H1 (cell line): ENCODE data around the gene PRPF6. TPM values are rescaled to one million over a fixed set of nuclear protein-coding genes. Genes with fewer than 3 reads are reported as not detected.

Source experiments
- CTCF ChIA-PET: fragments of 300-600 bp; sonication (Branson Sonifier 250); formaldehyde crosslinking; loops from one replicate; lab custom pipeline; 2021; ENCODE audit not compliant: partially characterized antibody; lab: Charles Lee
- POLR2A ChIA-PET: fragments of 300-600 bp; sonication (Branson Sonifier 250); formaldehyde crosslinking; loops from one replicate; lab custom pipeline; 2021; ENCODE audit warnings: inconsistent platforms; ENCODE audit not compliant: partially characterized antibody; lab: Charles Lee
- DNase-seq, 2 experiments: peaks; one replicate each; pipeline versions ENCODE4 v3.0.0 to v3.0.0-alpha.2; 2010 to 2022; ENCODE audit warnings: low spot score in 2 of 2, low read depth in 1 of 2, mixed read lengths in 1 of 2
- FAIRE-seq: peaks from 2 replicates; lab custom pipeline; 2011; peaks lifted over from hg19 to GRCh38; lab: Jason Lieb, UNC
- H2AFZ ChIP-seq: 2 replicates; pipeline ENCODE4 v1.8.1; 2012; ENCODE audit warnings: low read length, inconsistent platforms
- H2AK5ac ChIP-seq: 2 replicates; pipeline ENCODE4 v1.6.1; 2013; ENCODE audit warnings: low read depth, low read length
- H2BK120ac ChIP-seq: replicated peaks from 2 replicates; pipeline ENCODE3; 2013; ENCODE audit warnings: low read depth, low read length, inconsistent platforms
- H2BK12ac ChIP-seq: 2 replicates; pipeline ENCODE4 v1.6.1; 2013; ENCODE audit warnings: low read depth, low read length
- H2BK15ac ChIP-seq: 2 replicates; pipeline ENCODE4 v1.6.1; 2013; ENCODE audit warnings: low read length
- H2BK20ac ChIP-seq: 2 replicates; pipeline ENCODE4 v1.6.1; 2013; ENCODE audit warnings: low read length
- H2BK5ac ChIP-seq: 2 replicates; pipeline ENCODE4 v1.6.1; 2013; ENCODE audit warnings: low read depth, low read length
- H3K14ac ChIP-seq: 2 replicates; pipeline ENCODE4 v1.6.1; 2013; ENCODE audit warnings: inconsistent platforms; ENCODE audit not compliant: insufficient read length
- H3K18ac ChIP-seq: 2 replicates; pipeline ENCODE4 v1.6.1; 2013; ENCODE audit warnings: low read length; ENCODE audit errors: extremely low read depth
- H3K23ac ChIP-seq: 2 replicates; pipeline ENCODE4 v1.6.1; 2013; ENCODE audit warnings: inconsistent platforms; ENCODE audit not compliant: insufficient read length
- H3K23me2 ChIP-seq: 2 replicates; pipeline ENCODE4 v1.6.1; 2013; ENCODE audit warnings: low read depth, low read length
- H3K27ac ChIP-seq: 2 replicates; pipeline ENCODE4 v1.6.1; 2011; ENCODE audit warnings: low read depth, low read length, inconsistent platforms
- H3K27me3 ChIP-seq, 4 experiments: replicated peaks in 1 of 4; 1 replicate in 1 of 4; 2 replicates in 3 of 4; pipeline versions ENCODE4 v1.6.1 to v1.8.1; 2011 to 2013; ENCODE audit warnings: low read length in 3 of 4, mild to moderate bottlenecking in 3 of 4, inconsistent platforms in 2 of 4, mixed read lengths in 2 of 4, moderate library complexity in 1 of 4; ENCODE audit not compliant: control insufficient read depth in 3 of 4, insufficient read depth in 3 of 4; ENCODE audit errors: extremely low read depth in 1 of 4
- H3K36me3 ChIP-seq, 4 experiments: 2 replicates each; pipeline versions ENCODE4 v1.6.1 to v1.8.1; 2011 to 2013; ENCODE audit warnings: mild to moderate bottlenecking in 4 of 4, low read length in 3 of 4, moderate library complexity in 2 of 4, control low read depth in 1 of 4, inconsistent platforms in 1 of 4; ENCODE audit not compliant: insufficient read depth in 4 of 4, control insufficient read depth in 2 of 4
- H3K4ac ChIP-seq: replicated peaks from 2 replicates; pipeline ENCODE3; 2013; ENCODE audit warnings: low read length, low read depth, mixed read lengths, inconsistent platforms; ENCODE audit not compliant: insufficient read length
- H3K4me1 ChIP-seq, 4 experiments: replicated peaks in 1 of 4; 1 replicate in 1 of 4; 2 replicates in 3 of 4; pipeline versions ENCODE4 v1.6.1 to v1.8.1; 2011 to 2013; ENCODE audit warnings: low read length in 3 of 4, inconsistent platforms in 2 of 4, mixed read lengths in 1 of 4; ENCODE audit not compliant: insufficient read depth in 4 of 4, control insufficient read depth in 3 of 4
- H3K4me2 ChIP-seq, 2 experiments: 2 replicates each; pipeline versions ENCODE4 v1.6.1 to v1.8.1; 2011 to 2013; ENCODE audit warnings: low read depth in 2 of 2, low read length in 2 of 2, control low read depth in 1 of 2, inconsistent platforms in 1 of 2, mild to moderate bottlenecking in 1 of 2; ENCODE audit not compliant: insufficient read depth in 1 of 2
- H3K4me3 ChIP-seq, 4 experiments: fragments of 200-600, 300-600 bp in 1 of 4; sonication (generic), shearing (Covaris generic), sonication (Bioruptor Twin) in 1 of 4; 2 replicates each; pipeline versions ENCODE4 v1.5.1 to v1.8.1; 2011 to 2016; ENCODE audit warnings: low read length in 4 of 4, low read depth in 3 of 4, control low read depth in 2 of 4, inconsistent platforms in 2 of 4, mild to moderate bottlenecking in 2 of 4, mixed read lengths in 1 of 4, moderate library complexity in 1 of 4; ENCODE audit not compliant: insufficient read depth in 2 of 4; ENCODE audit errors: extremely low read depth in 1 of 4
- H3K56ac ChIP-seq: replicated peaks from 2 replicates; pipeline ENCODE3; 2013; ENCODE audit warnings: low read depth, mild to moderate bottlenecking, mixed read lengths, low read length, inconsistent platforms; ENCODE audit not compliant: insufficient read length
- H3K79me1 ChIP-seq: 2 replicates; pipeline ENCODE4 v1.6.1; 2013; ENCODE audit warnings: low read depth, low read length, control low read depth
- H3K79me2 ChIP-seq, 2 experiments: 2 replicates each; pipeline versions ENCODE4 v1.6.1 to v1.8.1; 2012 to 2013; ENCODE audit warnings: low read length in 2 of 2, mild to moderate bottlenecking in 2 of 2, inconsistent platforms in 1 of 2; ENCODE audit not compliant: insufficient read depth in 2 of 2, control insufficient read depth in 1 of 2
- H3K9ac ChIP-seq, 4 experiments: replicated peaks in 1 of 4; 1 replicate in 1 of 4; 2 replicates in 3 of 4; pipeline versions ENCODE4 v1.6.1 to v1.8.1; 2011 to 2013; ENCODE audit warnings: low read depth in 3 of 4, low read length in 3 of 4, control low read depth in 2 of 4, mild to moderate bottlenecking in 2 of 4, moderate library complexity in 2 of 4, inconsistent platforms in 1 of 4; ENCODE audit errors: extremely low read depth in 1 of 4
- H3K9me3 ChIP-seq, 2 experiments: 2 replicates each; pipeline versions ENCODE4 v1.6.1 to v1.8.1; 2012 to 2013; ENCODE audit warnings: mild to moderate bottlenecking in 2 of 2, moderate library complexity in 2 of 2, control low read depth in 1 of 2, inconsistent platforms in 1 of 2, low read depth in 1 of 2, low read length in 1 of 2, mixed read lengths in 1 of 2; ENCODE audit not compliant: insufficient read depth in 2 of 2
- H4K20me1 ChIP-seq, 2 experiments: replicated peaks in 1 of 2; 2 replicates each; pipeline versions ENCODE3 to v1.8.1; 2011 to 2013; ENCODE audit warnings: inconsistent platforms in 2 of 2, low read length in 2 of 2, mild to moderate bottlenecking in 1 of 2; ENCODE audit not compliant: insufficient read depth in 2 of 2, control insufficient read depth in 1 of 2
- H4K5ac ChIP-seq: 2 replicates; pipeline ENCODE4 v1.6.1; 2013; ENCODE audit warnings: low read length, low read depth, mixed read lengths, inconsistent platforms; ENCODE audit not compliant: insufficient read length
- H4K8ac ChIP-seq: 2 replicates; pipeline ENCODE4 v1.8.0; 2013; ENCODE audit warnings: mild to moderate bottlenecking, moderate library complexity, low read length, inconsistent platforms; ENCODE audit not compliant: insufficient read depth; ENCODE audit errors: extremely low read depth
- H4K91ac ChIP-seq: replicated peaks from 2 replicates; pipeline ENCODE3; 2013; ENCODE audit warnings: low read length, mixed read lengths, inconsistent platforms; ENCODE audit not compliant: insufficient read length
- ATF2 ChIP-seq: IDR thresholded peaks from 2 replicates; pipeline ENCODE4 v1.6.1; 2012; ENCODE audit warnings: low read length, inconsistent platforms
- BACH1 ChIP-seq: IDR thresholded peaks from 2 replicates; pipeline ENCODE4 v1.6.1; 2012; ENCODE audit warnings: low read length, improper control_type of control experiment
- BRCA1 ChIP-seq: IDR thresholded peaks from 2 replicates; pipeline ENCODE4 v1.6.1; 2012; ENCODE audit warnings: low read depth, low read length, improper control_type of control experiment
- CTBP2 ChIP-seq: IDR thresholded peaks from 2 replicates; pipeline ENCODE4 v1.7.0; 2011; ENCODE audit warnings: borderline replicate concordance, mild to moderate bottlenecking, moderate library complexity, mixed read lengths, low read length; ENCODE audit not compliant: insufficient read depth, insufficient read length
- GTF2F1 ChIP-seq: IDR thresholded peaks from 2 replicates; pipeline ENCODE4 v1.6.1; 2012; ENCODE audit warnings: low read depth, low read length, improper control_type of control experiment, borderline replicate concordance
- HDAC2 ChIP-seq, 2 experiments: fragments of 300-600 bp in 1 of 2; sonication (generic) in 1 of 2; IDR thresholded peaks; 2 replicates each; pipeline ENCODE4 v1.6.1; 2011 to 2012; ENCODE audit warnings: low read depth in 2 of 2, low read length in 2 of 2, mild to moderate bottlenecking in 2 of 2, moderate library complexity in 2 of 2, borderline replicate concordance in 1 of 2, inconsistent platforms in 1 of 2
- POU5F1 ChIP-seq: IDR thresholded peaks from 2 replicates; pipeline ENCODE4 v1.6.1; 2011; ENCODE audit warnings: low read depth, mild to moderate bottlenecking, low read length, moderate library complexity
- RFX5 ChIP-seq: IDR thresholded peaks from 2 replicates; pipeline ENCODE4 v1.6.1; 2011; ENCODE audit warnings: low read depth, low read length, improper control_type of control experiment, borderline replicate concordance
- RNF2 ChIP-seq: fragments of 200-900, 300-1000 bp; sonication (generic); IDR thresholded peaks from 2 replicates; pipeline ENCODE4 v1.7.1; 2016; ENCODE audit warnings: borderline replicate concordance, low read depth, mild to moderate bottlenecking, antibody characterized with exemption, low read length; ENCODE audit not compliant: poor library complexity, severe bottlenecking; ENCODE audit errors: missing control alignments
- SP2 ChIP-seq: IDR thresholded peaks from 2 replicates; pipeline ENCODE4 v1.6.1; 2012; ENCODE audit warnings: mild to moderate bottlenecking, low read length, inconsistent platforms
- ZNF274 ChIP-seq: IDR thresholded peaks from 2 replicates; pipeline ENCODE4 v1.7.0; 2012; ENCODE audit warnings: low read length, borderline replicate concordance; ENCODE audit errors: extremely low read depth
- WGBS, 2 experiments: shearing (Covaris generic) in 1 of 2; methylation state at CpG; one replicate each; pipeline versions ENCODE4 v1.1.6 to v1.1.7; 2013 to 2015; ENCODE audit warnings: low lambda C conversion rate in 2 of 2, mixed read lengths in 2 of 2, inconsistent platforms in 1 of 2, low coverage in 1 of 2, missing lambda C conversion rate in 1 of 2; ENCODE audit not compliant: insufficient replicate concordance in 2 of 2, insufficient coverage in 1 of 2, insufficient read length in 1 of 2; ENCODE audit errors: extremely low coverage in 1 of 2, missing lambda C conversion rate in 1 of 2; 5-methylcytosine and 5-hydroxymethylcytosine counted together
- polyA plus RNA-seq, 7 experiments: library from polyadenylated mRNA; depleted of rRNA in 3 of 7; stranded (reverse) in 5 of 7; unstranded in 2 of 7; fragments of >200 nt in 5 of 7; fragments of 200-250 nt in 2 of 7; gene quantifications; 1 replicate in 5 of 7; 2 replicates in 1 of 7; 4 replicates in 1 of 7; pipeline versions ENCODE4 v1.2.1 to v1.2.3, GENCODE V29; 2011 to 2013; ENCODE audit warnings: missing spikeins in 2 of 7, mixed read lengths in 2 of 7
- total RNA-seq: library from RNA; stranded (reverse); fragmentation: NEBNext Ultra II Directional; extraction: Animal tissue kit (Norgen Biotek cat#: 25700); gene quantifications from 2 replicates; pipeline ENCODE4 v1.2.1, GENCODE V29; 2021

Gene PRPF6
- total and polyA plus RNA-seq, 2 of the 8 experiments (the other 6 are each of a cell fraction or from before 2014, with no cell fraction given), result 27.9 to 76.9 TPM

- peaks cover 11% of the 10 kb centered on the region; the same call in 1 of the 2 replicates for H3K23me2 ChIP-seq
- H3K27me3 ChIP-seq, result peaks cover 1 to 20% (median 15%) of the 10 kb centered on the region in 4 experiments; a peak in 6 of 7 replicates
- H2BK20ac ChIP-seq, result no peak overlapping the region
- no peaks in the 10 kb centered on the region for H3K79me1 ChIP-seq
- ChIA-PET CTCF (interaction anchor here (1.6 to 13.0 kb wide), 5 partner anchors 8 to 40 kb away, joined by 5 to 144 read pairs (median 33); partner anchors contain the start of genes SOX18 and TCEA2), POLR2A (interaction anchor here (0.6 to 4.6 kb wide), 3 partner anchors 9 to 104 kb away, joined by 3 to 27 read pairs (median 4); no protein-coding TSS in a partner anchor)
- FAIRE-seq, result no peak
- no peak overlapping the region for H3K4me2 ChIP-seq
- no peak overlapping the region for H2AK5ac ChIP-seq
- DNase-seq, result no peak
- peaks cover 0 to 6% (median 3%) of the 10 kb centered on the region in 4 experiments; a peak in 3 of 8 replicates for H3K36me3 ChIP-seq
- H3K79me2 ChIP-seq, result no peaks in the 10 kb centered on the region
- H2BK15ac ChIP-seq, result no peak overlapping the region
- H3K4ac ChIP-seq, result no peak overlapping the region
- no peak overlapping the region for H3K14ac ChIP-seq
- H4K20me1 ChIP-seq, result peaks cover 0 to 4% of the 10 kb centered on the region in 2 experiments
- H3K23ac ChIP-seq, result no peak overlapping the region
- no peak overlapping the region for H2BK5ac ChIP-seq
- H2BK120ac ChIP-seq, result no peak overlapping the region
- H3K4me1 ChIP-seq, result peaks cover 0 to 19% (median 10%) of the 10 kb centered on the region in 4 experiments; a peak in 5 of 7 replicates
- H3K9ac ChIP-seq, result no peak overlapping the region
- H3K56ac ChIP-seq, result no peak overlapping the region
- H3K9me3 ChIP-seq, result no peaks in the 10 kb centered on the region
- WGBS, 2 experiments, result 94% methylated on average over 6 of the region's 7 CpGs; no CpG with 5 or more reads in 1 of the 2 experiments
- no peak overlapping the region; the same call in 1 of the 2 replicates for H3K18ac ChIP-seq
- H3K27ac ChIP-seq, result no peak overlapping the region
- no peak overlapping the region for H4K91ac ChIP-seq
- H3K4me3 ChIP-seq, result no peak overlapping the region
- no peak overlapping the region for H4K5ac ChIP-seq
- no peak overlapping the region for H2BK12ac ChIP-seq
- H2AFZ ChIP-seq, result no peak overlapping the region
- H4K8ac ChIP-seq, result peak overlapping the region; percentile 25; the same call in 1 of the 2 replicates
- no peak for TF ChIP-seq SP2
- TF ChIP-seq GTF2F1, result no peak
- TF ChIP-seq BACH1, result no peak
- no peak for TF ChIP-seq POU5F1
- TF ChIP-seq ZNF274, result no peak
- no peak for TF ChIP-seq RFX5
- TF ChIP-seq ATF2, result no peak
- no peak for TF ChIP-seq CTBP2
- no peak for TF ChIP-seq BRCA1
- no peak for TF ChIP-seq HDAC2 (IDR thresholded peaks at IDR 0.05; ENCODE audit: borderline replicate concordance in 1 of 2, low read depth in 2 of 2, low read length in 2 of 2)
- no peak for TF ChIP-seq RNF2
These were observed 96.6 kb downstream of the PRPF6 start for GRCh38 chr20:64077541-64077875.
